NCI-H774 (cell line): ENCODE data around the gene ZNF582.
"Not testable (repeated sequence)": the region's sequence is repeated elsewhere in the genome, so short reads cannot be mapped to it uniquely, and the experiment has no call there.

Experiments
- DNase-seq: peaks from one replicate; lab custom pipeline; 2025; lab: John Stamatoyannopoulos, UW

The ZNF582 gene

GRCh38 chr19:56351208-56351607 lies 42.1 kb downstream of the ZNF582 start:
- DNase-seq = no peak

- DNase-seq = no peak
Observed at GRCh38 chr19:56350416-56351045, 42.8 kb downstream of the ZNF582 start.

GRCh38 chr19:56348289-56348877 lies 45.0 kb downstream of the ZNF582 start:
- no peak for DNase-seq

DNA sequence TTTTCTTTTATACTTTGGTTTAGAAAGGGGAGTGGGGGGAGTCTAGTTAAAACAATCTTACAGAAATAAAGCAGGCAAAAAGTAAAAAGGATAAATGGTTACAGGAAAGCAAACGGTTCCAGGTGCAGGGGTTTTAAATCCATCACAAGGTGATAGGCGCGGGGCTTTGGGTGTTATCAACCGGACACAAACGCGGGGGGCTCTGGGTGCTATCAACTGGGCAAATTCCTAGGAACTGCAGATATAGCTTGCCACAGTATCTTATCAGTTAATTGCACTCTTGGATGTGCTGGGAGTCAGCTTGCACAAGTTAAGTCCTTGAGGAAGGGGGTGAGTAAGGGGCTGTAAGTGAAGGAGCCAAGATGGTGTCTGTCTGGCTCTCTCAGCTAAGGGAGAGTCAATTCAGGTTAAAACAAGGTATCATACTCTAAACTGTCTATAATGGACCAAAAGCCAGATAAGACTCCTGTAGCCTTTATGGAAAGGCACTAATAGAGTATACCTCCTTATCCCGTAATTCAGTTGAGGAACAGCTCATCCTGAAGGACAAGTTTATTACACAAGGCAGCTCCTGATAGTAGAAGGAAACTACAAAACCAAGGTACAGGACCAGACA lies 46.1 kb downstream of the ZNF582 start:
- no peak for DNase-seq

GRCh38 chr19:56341948-56342347 lies 51.4 kb downstream of the ZNF582 start:
- no peak for DNase-seq

DNA sequence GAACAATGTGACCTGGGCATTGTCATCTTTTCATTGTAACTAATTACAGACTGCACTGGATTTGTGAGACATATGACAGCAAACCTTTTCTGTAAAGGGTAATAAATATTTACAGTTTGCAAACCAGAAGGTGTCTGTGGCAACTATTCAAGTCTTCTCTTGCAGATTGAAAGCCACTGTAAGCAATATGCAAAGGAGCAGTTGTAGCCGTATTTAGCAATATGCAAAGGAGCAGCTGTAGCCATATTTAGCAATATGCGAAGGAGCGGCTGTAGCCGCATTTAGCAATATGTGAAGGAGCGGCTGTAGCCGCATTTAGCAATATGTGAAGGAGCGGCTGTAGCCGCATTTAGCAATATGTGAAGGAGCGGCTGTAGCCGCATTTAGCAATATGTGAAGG lies 54.3 kb downstream of the ZNF582 start:
- not testable (repeated sequence) for DNase-seq

DNA sequence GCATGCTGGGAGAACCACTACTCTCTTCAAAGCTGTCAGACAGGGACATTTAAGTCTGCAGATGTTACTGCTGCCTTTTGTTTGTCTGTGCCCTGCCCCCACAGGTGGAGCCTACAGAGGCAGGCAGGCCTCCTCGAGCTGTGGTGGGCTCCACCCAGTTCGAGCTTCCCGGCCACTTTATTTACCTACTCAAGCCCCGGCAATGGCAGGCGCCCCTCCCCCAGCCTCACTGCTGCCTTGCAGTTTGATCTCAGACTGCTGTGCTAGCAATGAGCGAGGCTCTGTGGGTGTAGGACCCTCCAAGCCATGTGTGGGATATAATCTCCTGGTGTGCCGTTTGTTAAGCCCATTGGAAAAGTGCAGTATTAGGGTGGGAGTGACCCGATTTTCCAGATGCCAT lies 56.3 kb downstream of the ZNF582 start:
- not testable (repeated sequence) for DNase-seq

DNA sequence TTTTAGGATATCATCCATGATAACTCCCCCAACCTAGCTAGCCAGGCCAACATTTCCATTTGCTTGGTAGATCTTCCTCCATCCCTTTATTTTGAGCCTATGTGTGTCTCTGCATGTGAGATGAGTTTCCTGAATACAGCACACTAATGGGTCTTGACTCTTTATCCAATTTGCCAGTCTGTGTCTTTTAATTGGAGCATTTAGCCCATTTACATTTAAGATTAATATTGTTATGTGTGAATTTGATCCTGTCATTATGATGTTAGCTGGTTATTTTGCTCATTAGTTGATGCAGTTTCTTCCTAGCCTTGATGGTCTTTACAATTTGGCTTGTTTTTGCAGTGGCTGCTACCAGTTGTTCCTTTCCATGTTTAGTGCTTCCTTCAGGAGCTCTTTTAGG lies 58.0 kb downstream of the ZNF582 start:
- DNase-seq = not testable (repeated sequence)

GRCh38 chr19:56333506-56333905 lies 59.8 kb downstream of the ZNF582 start:
- peak; percentile 14 for DNase-seq
